ENCODE measurements around the gene REG3A.

Gene REG3A

DNA sequence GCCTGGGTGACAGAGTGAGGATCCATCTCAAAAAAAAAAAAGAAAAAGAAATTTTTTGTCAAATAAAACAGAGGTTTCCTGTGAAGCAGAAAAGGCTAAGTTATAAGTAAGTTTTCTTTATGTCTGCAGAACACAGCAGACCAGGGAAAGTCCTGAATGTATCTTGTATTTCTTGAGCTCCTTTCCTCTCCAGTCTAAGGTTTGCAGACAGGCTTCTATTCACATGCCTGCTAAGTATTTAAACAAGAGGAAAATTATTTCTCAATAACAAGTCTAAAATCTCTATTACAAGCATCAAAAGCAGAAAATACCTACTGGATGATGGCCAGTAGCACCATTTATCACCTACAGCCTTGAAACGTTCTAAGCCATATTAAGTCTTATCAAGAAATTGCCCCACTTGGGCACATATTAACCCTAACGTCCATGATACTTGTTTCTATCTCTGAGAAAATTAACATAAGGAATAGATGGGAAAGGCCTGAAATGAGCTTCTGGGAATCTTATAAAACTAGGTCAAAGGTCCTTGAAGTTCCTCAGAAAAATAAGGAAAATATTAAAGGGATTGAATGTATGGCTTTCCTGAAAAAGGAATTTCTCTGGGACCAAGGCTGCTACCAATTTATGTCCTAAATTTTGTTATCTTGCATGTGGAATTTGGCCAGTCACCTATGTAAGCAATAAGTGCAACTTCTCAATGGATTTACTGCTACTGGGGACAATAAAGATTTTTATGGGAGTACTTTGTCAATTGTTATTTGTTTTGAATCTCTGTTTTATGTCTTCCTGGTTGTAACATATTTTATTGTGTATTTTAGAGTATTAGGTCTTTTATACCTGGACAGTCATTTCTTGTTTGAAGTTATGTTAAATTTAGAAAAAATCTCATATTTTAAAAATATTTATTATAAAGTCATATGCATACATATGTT lies 42.3 kb downstream of the REG3A start:
- no peak for DNase-seq

DNA sequence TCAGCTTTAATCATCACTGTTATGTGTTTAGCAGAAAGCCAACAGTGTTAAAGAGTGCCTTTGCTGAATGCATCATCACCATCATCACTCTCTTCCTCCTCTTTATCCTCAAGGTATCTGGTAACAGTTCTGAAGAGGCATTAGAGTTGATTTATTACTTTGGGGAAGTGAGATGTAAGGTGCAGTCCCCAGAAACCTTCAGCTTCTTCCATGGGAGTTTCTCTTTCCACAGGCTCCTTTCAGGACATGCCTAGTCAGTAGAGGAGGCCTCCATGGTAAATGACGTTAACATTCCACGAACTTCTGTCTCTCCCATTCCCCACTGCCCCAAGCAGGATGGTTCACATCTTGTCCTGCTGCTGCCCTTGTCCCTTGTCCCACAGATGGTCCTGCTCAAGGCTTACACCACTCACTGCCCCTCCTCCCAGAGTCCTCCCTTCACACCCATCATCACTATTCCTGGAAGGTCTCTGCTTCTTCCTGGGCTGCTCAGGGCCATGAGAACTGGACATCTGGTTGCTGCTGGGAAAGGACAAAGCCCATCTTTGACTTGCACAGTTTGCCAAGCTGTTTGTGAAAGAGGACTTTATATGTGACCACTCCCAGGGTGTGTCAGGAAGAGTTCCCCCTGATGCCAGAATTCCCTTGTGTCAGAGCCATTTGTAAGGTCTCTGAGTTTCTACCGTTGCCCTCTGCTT lies 44.6 kb downstream of the REG3A start:
- DNase-seq: no peak

DNA sequence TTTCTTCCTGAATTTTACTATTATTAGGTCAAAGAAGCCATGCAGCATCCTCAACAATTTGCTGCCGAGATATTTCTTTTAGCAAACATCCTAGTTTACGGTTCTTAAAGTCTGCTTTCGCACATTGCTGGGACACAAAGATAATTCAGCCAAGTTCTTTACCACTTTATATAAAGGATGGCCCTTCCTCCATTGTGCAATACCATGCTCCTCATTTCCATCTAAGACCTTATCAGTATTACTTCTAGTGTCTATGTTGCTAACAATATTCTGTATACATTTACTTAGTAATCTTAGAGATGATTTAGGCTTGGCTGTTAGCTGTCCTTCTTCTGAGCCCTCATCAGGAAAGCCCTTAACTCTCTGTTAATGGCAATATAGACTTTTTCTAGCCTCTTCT lies 47.3 kb downstream of the REG3A start:
- DNase-seq: no peak

Measured in NCI-H146 (cell line).